ENCODE measurements around the gene CDKN2AIPNL.
"Not testable (repeated sequence)": the region's sequence is repeated elsewhere in the genome, so short reads cannot be mapped to it uniquely, and the experiment has no call there.

The CDKN2AIPNL gene

DNA sequence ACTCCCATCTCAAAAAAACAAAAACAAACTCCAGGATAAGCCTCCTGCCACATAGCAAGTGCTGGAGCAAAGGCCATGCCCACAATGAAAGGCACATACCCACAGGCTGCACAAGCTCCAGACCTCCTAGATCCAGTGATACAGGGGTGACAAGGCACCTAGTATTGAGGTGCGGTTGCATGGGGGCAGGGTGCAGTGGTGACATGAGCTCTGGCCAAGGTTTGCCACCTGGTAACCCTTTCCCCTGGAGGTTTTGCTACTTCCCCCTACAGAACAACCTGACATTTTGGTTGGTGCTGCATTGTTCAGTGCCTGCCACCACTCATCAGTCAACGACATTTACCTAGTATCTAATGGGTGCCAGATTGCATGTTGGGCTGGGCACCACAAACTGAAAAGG lies 14.5 kb downstream of the CDKN2AIPNL start:
- DNase-seq (ENCODE audit: low spot score) = no peak

GRCh38 chr5:134396274-134396673 lies 15.4 kb downstream of the CDKN2AIPNL start:
- DNase-seq (ENCODE audit: low spot score) = no peak

DNA sequence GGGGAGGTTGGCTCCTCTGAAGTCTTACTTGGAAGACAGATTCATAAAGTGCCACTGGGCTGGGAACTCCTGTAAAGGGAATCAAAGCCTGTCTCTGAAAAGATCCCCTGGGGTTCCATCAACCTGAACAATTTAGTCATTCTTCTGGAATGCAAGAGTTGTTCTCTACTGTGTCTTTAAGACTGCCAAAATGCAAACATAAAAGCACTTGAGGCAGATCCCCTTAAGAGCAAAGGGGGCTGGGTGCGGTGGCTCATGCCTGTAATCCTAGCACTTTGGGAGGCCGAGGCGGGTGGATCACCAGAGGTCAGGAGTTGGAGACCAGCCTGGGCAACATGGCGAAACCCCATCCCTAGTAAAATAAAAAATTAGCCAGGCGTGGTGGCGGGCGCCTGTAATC lies 16.7 kb downstream of the CDKN2AIPNL start:
- no peak for DNase-seq (ENCODE audit: low spot score)

- DNase-seq (ENCODE audit: low spot score) = no peak
Measured at GRCh38 chr5:134392301-134392700, 19.4 kb downstream of the CDKN2AIPNL start.

- no peak for DNase-seq (ENCODE audit: low spot score)
Measured at GRCh38 chr5:134387443-134387842, 24.2 kb downstream of the CDKN2AIPNL start.

- no peak for DNase-seq (ENCODE audit: low spot score)
Measured at GRCh38 chr5:134383980-134384697, 27.5 kb downstream of the CDKN2AIPNL start.

DNA sequence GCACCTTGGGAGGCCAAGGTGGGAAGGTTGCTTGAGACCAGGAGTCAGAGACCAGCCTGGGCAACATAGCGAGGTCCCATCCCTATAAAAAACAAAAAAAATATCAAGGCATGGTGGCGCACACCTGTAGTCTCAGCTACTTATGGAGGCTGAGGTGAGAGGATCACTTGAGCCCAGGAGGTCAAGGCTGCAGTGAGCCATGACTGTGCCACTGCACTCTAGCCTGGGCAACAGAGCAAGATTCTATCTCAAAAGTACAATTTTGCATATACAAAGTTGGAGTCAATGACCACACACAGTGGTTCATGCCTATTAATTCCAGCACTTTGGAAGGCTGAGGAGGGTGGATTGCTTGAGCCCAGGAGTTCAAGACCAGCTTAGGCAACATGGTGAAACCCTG lies 29.5 kb downstream of the CDKN2AIPNL start:
- not testable (repeated sequence) for DNase-seq (ENCODE audit: low spot score)

DNA sequence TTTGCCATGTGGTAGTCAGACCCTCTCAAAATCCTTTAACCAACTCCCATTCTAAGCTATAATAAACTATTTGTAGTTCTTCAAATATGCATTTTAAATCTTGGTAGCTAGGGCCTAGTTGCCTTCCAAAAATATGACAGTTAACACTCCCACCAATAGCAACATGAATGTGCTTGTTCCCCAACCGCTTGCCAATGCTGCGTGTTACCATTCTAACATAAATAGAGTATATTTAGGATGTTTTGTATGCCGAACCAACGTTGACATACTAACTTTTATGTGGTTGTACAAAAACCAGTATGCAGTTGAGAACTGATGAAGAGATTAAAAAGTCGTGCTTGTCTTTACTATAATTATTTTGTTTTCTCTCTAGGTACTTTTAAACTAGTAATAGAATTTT lies 31.3 kb downstream of the CDKN2AIPNL start:
- no peak for DNase-seq (ENCODE audit: low spot score)

- no peak for DNase-seq (ENCODE audit: low spot score)
Measured at GRCh38 chr5:134374232-134374631, 37.4 kb downstream of the CDKN2AIPNL start.

DNA sequence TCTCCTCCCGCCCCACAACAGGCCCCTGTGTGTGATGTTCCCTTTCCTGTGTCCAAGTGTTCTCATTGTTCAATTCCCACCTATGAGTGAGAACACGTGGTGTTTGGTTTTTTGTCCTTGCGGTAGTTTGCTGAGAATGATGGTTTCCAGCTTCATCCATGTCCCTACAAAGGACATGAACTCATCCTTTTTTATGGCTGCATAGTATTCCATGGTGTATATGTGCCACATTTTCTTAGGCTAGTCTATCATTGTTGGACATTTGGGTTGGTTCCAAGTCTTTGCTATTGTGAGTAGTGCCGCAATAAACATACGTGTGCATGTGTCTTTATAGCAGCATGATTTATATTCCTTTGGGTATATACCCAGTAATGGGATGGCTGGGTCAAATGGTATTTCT lies 38.0 kb downstream of the CDKN2AIPNL start:
- not testable (repeated sequence) for DNase-seq (ENCODE audit: low spot score)

GRCh38 chr5:134371834-134372340 lies 39.8 kb downstream of the CDKN2AIPNL start:
- peak; percentile 50 for DNase-seq (ENCODE audit: low spot score)

GRCh38 chr5:134370871-134371833 lies 40.5 kb downstream of the CDKN2AIPNL start, which contains the start of gene UBE2B:
TSS of gene UBE2B (plus strand) at chr5:134371569. CDS start at chr5:134371596, 27 bp downstream.
- DNase-seq (ENCODE audit: low spot score) = peak; percentile 97

DNA sequence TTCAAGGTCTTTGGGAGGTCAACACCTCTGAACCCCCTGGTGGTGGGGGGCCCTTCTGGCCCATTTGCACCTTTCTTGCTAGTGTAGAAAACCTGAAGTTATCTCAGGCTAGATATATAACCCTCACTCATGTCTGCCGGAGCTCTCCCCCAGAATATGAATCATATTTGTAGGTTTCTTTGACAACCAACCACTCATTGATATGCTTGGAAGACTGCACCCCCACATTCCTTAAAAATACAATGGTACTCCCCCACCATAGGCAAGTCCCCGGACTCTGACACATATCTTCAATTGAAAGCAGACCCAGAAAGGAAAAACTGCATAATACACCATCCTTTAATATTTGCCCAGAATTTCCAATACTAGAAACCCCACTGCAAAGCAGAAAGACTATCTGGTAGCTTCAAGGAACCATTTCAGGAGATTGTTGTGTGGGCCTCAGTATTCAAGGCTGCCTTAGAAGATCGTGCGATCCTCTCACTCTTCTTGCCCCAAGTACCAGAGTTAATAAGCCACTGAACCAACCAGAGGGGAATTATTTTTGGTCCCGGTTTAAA lies 41.3 kb downstream of the CDKN2AIPNL start:
- DNase-seq (ENCODE audit: low spot score) = peak; percentile 15

- DNase-seq (ENCODE audit: low spot score) = no peak
Measured at GRCh38 chr5:134365604-134366003, 46.1 kb downstream of the CDKN2AIPNL start.

GRCh38 chr5:134355681-134356080 lies 56.0 kb downstream of the CDKN2AIPNL start:
- no peak for DNase-seq (ENCODE audit: low spot score)
